GM23248 (cell line): ENCODE data around the gene CIC. TPM values are rescaled to one million over a fixed set of nuclear protein-coding genes. Genes with fewer than 3 reads are reported as not detected.

Source experiments
- DNase-seq: peaks from one replicate; pipeline ENCODE4 v3.0.0-alpha.2; 2015
- H2AFZ ChIP-seq: fragments of 200-600 bp; sonication (generic); 2 replicates; pipeline ENCODE4 v1.6.1; 2016; ENCODE audit warnings: antibody characterized with exemption
- H3F3A ChIP-seq: fragments of 200-600 bp; sonication (generic); 2 replicates; pipeline ENCODE4 v1.6.1; 2016; ENCODE audit warnings: mild to moderate bottlenecking, antibody characterized with exemption, mixed run types; ENCODE audit not compliant: insufficient read depth
- H3K27ac ChIP-seq: fragments of 200-600 bp; sonication (generic); 2 replicates; pipeline ENCODE4 v1.5.1; 2016; ENCODE audit warnings: mild to moderate bottlenecking
- H3K27me3 ChIP-seq: fragments of 200-600 bp; sonication (generic); replicated peaks from 2 replicates; pipeline ENCODE4 v1.6.1; 2016; ENCODE audit warnings: mild to moderate bottlenecking; ENCODE audit not compliant: insufficient read depth
- H3K36me3 ChIP-seq: fragments of 200-600 bp; sonication (generic); 2 replicates; pipeline ENCODE4 v1.6.1; 2016; ENCODE audit warnings: low read depth, mild to moderate bottlenecking
- H3K4me1 ChIP-seq: fragments of 200-600 bp; sonication (generic); 2 replicates; pipeline ENCODE4 v1.6.1; 2016; ENCODE audit warnings: mild to moderate bottlenecking; ENCODE audit not compliant: insufficient read depth
- H3K4me2 ChIP-seq: fragments of 200-600 bp; sonication (generic); one replicate; pipeline ENCODE4 v1.6.1; 2016; ENCODE audit warnings: mild to moderate bottlenecking; ENCODE audit not compliant: unreplicated experiment
- H3K4me3 ChIP-seq: fragments of 200-600 bp; sonication (generic); 2 replicates; pipeline ENCODE4 v1.5.1; 2016; ENCODE audit warnings: mild to moderate bottlenecking
- H3K79me2 ChIP-seq: fragments of 200-600 bp; sonication (generic); 2 replicates; pipeline ENCODE4 v1.6.1; 2016; ENCODE audit warnings: mild to moderate bottlenecking; ENCODE audit not compliant: insufficient read depth
- H3K9ac ChIP-seq: fragments of 200-600 bp; sonication (generic); 2 replicates; pipeline ENCODE4 v1.6.1; 2016; ENCODE audit warnings: mild to moderate bottlenecking
- H3K9me2 ChIP-seq: fragments of 200-600 bp; sonication (generic); 2 replicates; pipeline ENCODE4 v1.6.1; 2016; ENCODE audit warnings: mixed run types, mild to moderate bottlenecking, moderate library complexity; ENCODE audit not compliant: insufficient read depth
- H3K9me3 ChIP-seq: fragments of 200-600 bp; sonication (generic); one replicate; pipeline ENCODE4 v1.6.1; 2017; ENCODE audit warnings: low read depth
- H4K20me1 ChIP-seq: fragments of 200-600 bp; sonication (generic); 2 replicates; pipeline ENCODE4 v1.6.0; 2016; ENCODE audit not compliant: insufficient read depth
- EZH2 ChIP-seq: fragments of 200-600 bp; sonication (generic); IDR thresholded peaks from 2 replicates; pipeline ENCODE4 v1.6.1; 2018; ENCODE audit warnings: antibody characterized with exemption, mild to moderate bottlenecking; ENCODE audit not compliant: insufficient read depth, poor library complexity, severe bottlenecking
- EZH2phosphoT487 ChIP-seq: fragments of 200-600 bp; sonication (generic); IDR thresholded peaks from 2 replicates; pipeline ENCODE4 v1.6.1; 2018; ENCODE audit warnings: antibody characterized with exemption, moderate library complexity, mild to moderate bottlenecking, low read depth; ENCODE audit not compliant: insufficient read depth
- WGBS, 2 experiments: methylation state at CpG; one replicate each; pipeline ENCODE4 v1.1.6; 2015 to 2017; ENCODE audit warnings: low lambda C conversion rate in 2 of 2, low coverage in 1 of 2; ENCODE audit errors: missing lambda C conversion rate in 2 of 2; 5-methylcytosine and 5-hydroxymethylcytosine counted together
- in situ Hi-C: fragments of 300-500 bp; cut with MboI; formaldehyde crosslinking; loops from 2 replicates; pipeline ENCODE4 v1.15.0; 2020
- polyA plus RNA-seq: library from polyadenylated mRNA; unstranded; fragments of >200 nt; fragmentation: Nextera tagmentation; extraction: Ambion mirVana; gene quantifications from 2 replicates; pipeline ENCODE4 v1.2.1, GENCODE V29; 2016
- total RNA-seq: library from RNA; depleted of rRNA; stranded (reverse); fragments of >200 nt; shearing (Covaris generic); gene quantifications from 2 replicates; pipeline ENCODE4 v1.2.3, GENCODE V29; 2014

Gene CIC
- total and polyA plus RNA-seq, 2 experiments from 2014 or later, result 8.3 to 17.5 TPM

GRCh38 chr19:42229301-42229854 lies 39.7 kb upstream of the CIC start:
- H3K27me3 ChIP-seq, result no peaks in the 10 kb centered on the region
- H2AFZ ChIP-seq, result no peak overlapping the region
- H3K9ac ChIP-seq, result 0 out of 2 replicates have a peak overlapping the region, but pooled peaks have one; percentile 1
- no peaks in the 10 kb centered on the region for H4K20me1 ChIP-seq
- no peaks in the 10 kb centered on the region for H3K9me2 ChIP-seq
- in situ Hi-C loops, result no loop called here
- H3K27ac ChIP-seq, result peak overlapping the region; percentile 40
- peaks cover 28% of the 10 kb centered on the region for H3F3A ChIP-seq
- peaks cover 36% of the 10 kb centered on the region for H3K36me3 ChIP-seq
- H3K79me2 ChIP-seq, result peaks cover 79% of the 10 kb centered on the region
- TF ChIP-seq EZH2, result no peak
- TF ChIP-seq EZH2phosphoT487, result no peak
- H3K4me1 ChIP-seq, result no peaks in the 10 kb centered on the region
- H3K9me3 ChIP-seq, result no peaks in the 10 kb centered on the region
- no peak for DNase-seq
- WGBS, 2 experiments, result 43 to 45% methylated on average over 4 of the region's 4 CpGs
- H3K4me2 ChIP-seq, result no peak overlapping the region
- H3K4me3 ChIP-seq, result no peak overlapping the region

- Histone ChIP-seq H3K4me3 (no peak overlapping the region), H3K9me2 (no peaks in the 10 kb centered on the region), H3K9me3 (no peaks in the 10 kb centered on the region), H2AFZ (no peak overlapping the region), H3K9ac (0 out of 2 replicates have a peak overlapping the region, but pooled peaks have one; percentile 1), H3F3A (peaks cover 28% of the 10 kb centered on the region), H3K79me2 (peaks cover 79% of the 10 kb centered on the region), H3K4me1 (no peaks in the 10 kb centered on the region), H3K27me3 (no peaks in the 10 kb centered on the region), H3K36me3 (peaks cover 34% of the 10 kb centered on the region), H3K4me2 (no peak overlapping the region), H3K27ac (peak overlapping the region; percentile 40), H4K20me1 (no peaks in the 10 kb centered on the region)
- no peak for TF ChIP-seq EZH2phosphoT487
- TF ChIP-seq EZH2, result no peak
- DNase-seq, result peak; percentile 57
- 39 to 45% methylated on average over 8 of the region's 8 CpGs for WGBS, 2 experiments
- in situ Hi-C loops, result no loop called here
Measured at GRCh38 chr19:42229855-42230351, 39.1 kb upstream of the CIC start.

- H3K4me1 ChIP-seq, result no peaks in the 10 kb centered on the region
- no peak for TF ChIP-seq EZH2phosphoT487
- TF ChIP-seq EZH2, result no peak
- no peak overlapping the region for H3K4me3 ChIP-seq
- H3K9me2 ChIP-seq, result no peaks in the 10 kb centered on the region
- no peaks in the 10 kb centered on the region for H3K27me3 ChIP-seq
- peaks cover 80% of the 10 kb centered on the region for H3K79me2 ChIP-seq
- H4K20me1 ChIP-seq, result no peaks in the 10 kb centered on the region
- peaks cover 30% of the 10 kb centered on the region for H3K36me3 ChIP-seq
- H3K4me2 ChIP-seq, result no peak overlapping the region
- no peak overlapping the region for H3K9ac ChIP-seq
- WGBS, 2 experiments, result 87 to 88% methylated on average over 4 of the region's 4 CpGs
- no peak overlapping the region for H3K27ac ChIP-seq
- no peaks in the 10 kb centered on the region for H3K9me3 ChIP-seq
- peaks cover 30% of the 10 kb centered on the region for H3F3A ChIP-seq
- no peak overlapping the region for H2AFZ ChIP-seq
- in situ Hi-C loops, result no loop called here
- no peak for DNase-seq
Measured at GRCh38 chr19:42230571-42230970, 38.5 kb upstream of the CIC start.

GRCh38 chr19:42232435-42232834 lies 36.6 kb upstream of the CIC start:
- H4K20me1 ChIP-seq, result no peaks in the 10 kb centered on the region
- peaks cover 18% of the 10 kb centered on the region; the same call in 1 of the 2 replicates for H3K36me3 ChIP-seq
- no peak overlapping the region for H3K4me2 ChIP-seq
- H3K9me3 ChIP-seq, result no peaks in the 10 kb centered on the region
- WGBS, 2 experiments, result 91 to 94% methylated on average over 10 of the region's 10 CpGs
- H3K9me2 ChIP-seq, result no peaks in the 10 kb centered on the region
- H3K79me2 ChIP-seq, result peaks cover 81% of the 10 kb centered on the region
- H3K4me3 ChIP-seq, result no peak overlapping the region
- H3F3A ChIP-seq, result peaks cover 31% of the 10 kb centered on the region
- no peak overlapping the region for H3K27ac ChIP-seq
- in situ Hi-C loops, result no loop called here
- H3K9ac ChIP-seq, result no peak overlapping the region
- no peak overlapping the region for H2AFZ ChIP-seq
- H3K27me3 ChIP-seq, result no peaks in the 10 kb centered on the region
- TF ChIP-seq EZH2, result no peak
- no peak for TF ChIP-seq EZH2phosphoT487
- no peaks in the 10 kb centered on the region for H3K4me1 ChIP-seq
- no peak for DNase-seq
